ENCODE measurements around the gene ZFAND3. TPM values are rescaled to one million over a fixed set of nuclear protein-coding genes. Genes with fewer than 3 reads are reported as not detected.

ZFAND3 gene
- total RNA-seq, 1 experiment from 2014 or later: 75.0 TPM

GRCh38 chr6:37820718-37821079 lies 1.2 kb downstream of the ZFAND3 start:
- CTCF ChIA-PET: interaction anchor here (0.6 to 1.8 kb wide), 2 partner anchors 29 to 495 kb away, joined by 3 to 10 read pairs; no protein-coding TSS in a partner anchor
- TF ChIP-seq, protein P1, sequence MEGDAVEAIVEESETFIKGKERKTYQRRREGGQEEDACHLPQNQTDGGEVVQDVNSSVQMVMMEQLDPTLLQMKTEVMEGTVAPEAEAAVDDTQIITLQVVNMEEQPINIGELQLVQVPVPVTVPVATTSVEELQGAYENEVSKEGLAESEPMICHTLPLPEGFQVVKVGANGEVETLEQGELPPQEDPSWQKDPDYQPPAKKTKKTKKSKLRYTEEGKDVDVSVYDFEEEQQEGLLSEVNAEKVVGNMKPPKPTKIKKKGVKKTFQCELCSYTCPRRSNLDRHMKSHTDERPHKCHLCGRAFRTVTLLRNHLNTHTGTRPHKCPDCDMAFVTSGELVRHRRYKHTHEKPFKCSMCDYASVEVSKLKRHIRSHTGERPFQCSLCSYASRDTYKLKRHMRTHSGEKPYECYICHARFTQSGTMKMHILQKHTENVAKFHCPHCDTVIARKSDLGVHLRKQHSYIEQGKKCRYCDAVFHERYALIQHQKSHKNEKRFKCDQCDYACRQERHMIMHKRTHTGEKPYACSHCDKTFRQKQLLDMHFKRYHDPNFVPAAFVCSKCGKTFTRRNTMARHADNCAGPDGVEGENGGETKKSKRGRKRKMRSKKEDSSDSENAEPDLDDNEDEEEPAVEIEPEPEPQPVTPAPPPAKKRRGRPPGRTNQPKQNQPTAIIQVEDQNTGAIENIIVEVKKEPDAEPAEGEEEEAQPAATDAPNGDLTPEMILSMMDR (IDR thresholded peaks at IDR 0.05; ENCODE audit: unreplicated experiment): no peak
- Mint-ChIP-seq H3K4me3 (ENCODE audit: low read depth, unreplicated experiment) (peak overlapping the region; percentile 98), H3K9me3 (ENCODE audit: low read depth, unreplicated experiment) (no peaks in the 10 kb centered on the region), H3K27me3 (ENCODE audit: unreplicated experiment) (peaks cover 14% of the 10 kb centered on the region), H3K36me3 (ENCODE audit: insufficient read depth, unreplicated experiment) (peaks cover 53% of the 10 kb centered on the region), H3K4me1 (ENCODE audit: low read depth, unreplicated experiment) (peaks cover 58% of the 10 kb centered on the region), H3K27ac (ENCODE audit: unreplicated experiment) (peak overlapping the region; percentile 88)
- TSS peak; percentile 51 for BruUV-seq (replicated peaks)
- intact Hi-C loops (cut with micrococcal nuclease; ENCODE audit: unreplicated experiment): loop anchor here (5.0 kb wide), 2 partner anchors 37 to 192 kb away; no protein-coding TSS in a partner anchor
- no peak for DNase-seq

DNA sequence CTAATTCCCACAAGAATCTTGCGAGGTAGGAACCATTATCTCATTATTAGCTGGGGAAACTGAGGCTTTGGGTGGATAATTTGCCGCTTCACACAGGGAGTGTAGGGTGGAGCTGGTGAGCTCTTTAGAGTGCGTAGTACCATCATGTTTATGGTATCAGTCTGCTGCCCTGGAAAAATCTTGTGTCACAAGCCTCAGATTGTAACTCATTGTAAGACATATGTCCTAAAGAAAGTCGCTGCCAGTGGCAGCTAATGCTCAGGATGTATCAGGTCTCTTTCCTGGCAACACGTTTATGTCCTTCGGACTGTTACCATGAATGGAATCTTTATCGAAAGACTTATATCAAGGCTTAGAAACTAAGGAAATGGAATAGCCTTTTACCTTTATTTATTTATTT lies 1.9 kb downstream of the ZFAND3 start:
- Mint-ChIP-seq H3K4me1 (ENCODE audit: low read depth, unreplicated experiment) (peaks cover 58% of the 10 kb centered on the region), H3K9me3 (ENCODE audit: low read depth, unreplicated experiment) (no peaks in the 10 kb centered on the region), H3K36me3 (ENCODE audit: insufficient read depth, unreplicated experiment) (peaks cover 53% of the 10 kb centered on the region), H3K27me3 (ENCODE audit: unreplicated experiment) (peaks cover 11% of the 10 kb centered on the region), H3K27ac (ENCODE audit: unreplicated experiment) (peak overlapping the region; percentile 15), H3K4me3 (ENCODE audit: low read depth, unreplicated experiment) (peak overlapping the region; percentile 98)
- CTCF ChIA-PET: interaction anchor here (0.5 to 1.8 kb wide), 2 partner anchors 30 to 1242 kb away, joined by 3 to 10 read pairs; no protein-coding TSS in a partner anchor
- DNase-seq: no peak
- intact Hi-C loops (cut with micrococcal nuclease; ENCODE audit: unreplicated experiment): loop anchor here (5.0 kb wide), 2 partner anchors 36 to 191 kb away; no protein-coding TSS in a partner anchor
- no TSS peak for BruUV-seq (replicated peaks)
- TF ChIP-seq, protein P1 (IDR thresholded peaks at IDR 0.05; ENCODE audit: unreplicated experiment): no peak

- no peaks in the 10 kb centered on the region for H3K27me3 Mint-ChIP-seq (ENCODE audit: unreplicated experiment)
- no TSS peak for BruUV-seq (replicated peaks)
- peak overlapping the region; percentile 98 for H3K4me3 Mint-ChIP-seq (ENCODE audit: low read depth, unreplicated experiment)
- CTCF ChIA-PET: interaction anchor here (0.9 kb wide), 1 partner anchor 32 kb away, joined by 4 read pairs; no protein-coding TSS in a partner anchor
- intact Hi-C loops (cut with micrococcal nuclease; ENCODE audit: unreplicated experiment): loop anchor here (5.0 kb wide), 2 partner anchors 34 to 189 kb away; no protein-coding TSS in a partner anchor
- TF ChIP-seq, protein P1 (IDR thresholded peaks at IDR 0.05; ENCODE audit: unreplicated experiment): no peak
- H3K4me1 Mint-ChIP-seq (ENCODE audit: low read depth, unreplicated experiment): peaks cover 52% of the 10 kb centered on the region
- H3K27ac Mint-ChIP-seq (ENCODE audit: unreplicated experiment): peak overlapping the region; percentile 15
- peak; percentile 52 for DNase-seq
- peaks cover 53% of the 10 kb centered on the region for H3K36me3 Mint-ChIP-seq (ENCODE audit: insufficient read depth, unreplicated experiment)
- H3K9me3 Mint-ChIP-seq (ENCODE audit: low read depth, unreplicated experiment): no peaks in the 10 kb centered on the region
Observed at GRCh38 chr6:37822851-37823682, 3.5 kb downstream of the ZFAND3 start.

DNA sequence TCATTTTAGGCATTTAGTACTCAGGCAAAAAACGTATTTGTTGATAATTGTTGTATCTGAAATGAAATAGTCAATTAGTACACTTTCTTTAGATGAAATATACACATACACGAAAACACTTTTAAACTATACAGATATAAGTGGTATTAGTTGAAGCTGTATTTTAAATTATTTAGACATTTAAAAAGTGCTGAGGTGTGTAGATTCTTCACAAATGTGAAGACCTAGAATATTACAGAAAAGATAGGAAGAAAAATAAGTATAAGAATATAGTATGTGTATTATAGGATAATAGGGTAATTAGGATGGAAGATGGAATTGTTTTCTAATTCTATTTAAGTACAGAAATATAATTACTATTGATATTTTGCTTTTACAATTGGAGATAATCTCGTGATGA lies 4.6 kb downstream of the ZFAND3 start:
- intact Hi-C loops (cut with micrococcal nuclease; ENCODE audit: unreplicated experiment): loop anchor here (5.0 kb wide), 2 partner anchors 33 to 188 kb away; no protein-coding TSS in a partner anchor
- H3K4me1 Mint-ChIP-seq (ENCODE audit: low read depth, unreplicated experiment): peaks cover 45% of the 10 kb centered on the region
- H3K27ac Mint-ChIP-seq (ENCODE audit: unreplicated experiment): no peak overlapping the region
- TF ChIP-seq, protein P1 (IDR thresholded peaks at IDR 0.05; ENCODE audit: unreplicated experiment): no peak
- no peaks in the 10 kb centered on the region for H3K27me3 Mint-ChIP-seq (ENCODE audit: unreplicated experiment)
- H3K9me3 Mint-ChIP-seq (ENCODE audit: low read depth, unreplicated experiment): no peaks in the 10 kb centered on the region
- H3K4me3 Mint-ChIP-seq (ENCODE audit: low read depth, unreplicated experiment): peak overlapping the region; percentile 98
- H3K36me3 Mint-ChIP-seq (ENCODE audit: insufficient read depth, unreplicated experiment): peaks cover 42% of the 10 kb centered on the region
- BruUV-seq (replicated peaks): no TSS peak
- no peak for DNase-seq
- CTCF ChIA-PET: no interaction called here

Data from Calu3 (cell line).